ENCODE measurements around the gene TNFRSF14. TPM values are rescaled to one million over a fixed set of nuclear protein-coding genes. Genes with fewer than 3 reads are reported as not detected.

Gene TNFRSF14
- total RNA-seq, 1 donor: 17.7 TPM

GRCh38 chr1:2609319-2610035 lies 53.3 kb downstream of the TNFRSF14 start:
- no peak overlapping the region for H3K4me3 ChIP-seq (ENCODE audit: low read depth, low read length)
- no peak for DNase-seq (ENCODE audit: low read depth)
- TF ChIP-seq, protein P1, sequence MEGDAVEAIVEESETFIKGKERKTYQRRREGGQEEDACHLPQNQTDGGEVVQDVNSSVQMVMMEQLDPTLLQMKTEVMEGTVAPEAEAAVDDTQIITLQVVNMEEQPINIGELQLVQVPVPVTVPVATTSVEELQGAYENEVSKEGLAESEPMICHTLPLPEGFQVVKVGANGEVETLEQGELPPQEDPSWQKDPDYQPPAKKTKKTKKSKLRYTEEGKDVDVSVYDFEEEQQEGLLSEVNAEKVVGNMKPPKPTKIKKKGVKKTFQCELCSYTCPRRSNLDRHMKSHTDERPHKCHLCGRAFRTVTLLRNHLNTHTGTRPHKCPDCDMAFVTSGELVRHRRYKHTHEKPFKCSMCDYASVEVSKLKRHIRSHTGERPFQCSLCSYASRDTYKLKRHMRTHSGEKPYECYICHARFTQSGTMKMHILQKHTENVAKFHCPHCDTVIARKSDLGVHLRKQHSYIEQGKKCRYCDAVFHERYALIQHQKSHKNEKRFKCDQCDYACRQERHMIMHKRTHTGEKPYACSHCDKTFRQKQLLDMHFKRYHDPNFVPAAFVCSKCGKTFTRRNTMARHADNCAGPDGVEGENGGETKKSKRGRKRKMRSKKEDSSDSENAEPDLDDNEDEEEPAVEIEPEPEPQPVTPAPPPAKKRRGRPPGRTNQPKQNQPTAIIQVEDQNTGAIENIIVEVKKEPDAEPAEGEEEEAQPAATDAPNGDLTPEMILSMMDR (IDR thresholded peaks at IDR 0.05; ENCODE audit: insufficient read depth, low read depth, low read length): no peak

- no peak overlapping the region for H3K4me3 ChIP-seq (ENCODE audit: low read depth, low read length)
- TF ChIP-seq, protein P1 (IDR thresholded peaks at IDR 0.05; ENCODE audit: insufficient read depth, low read depth, low read length): no peak
- no peak for DNase-seq (ENCODE audit: low read depth)
These were observed 54.1 kb downstream of the TNFRSF14 start for GRCh38 chr1:2610036-2610959.

DNA sequence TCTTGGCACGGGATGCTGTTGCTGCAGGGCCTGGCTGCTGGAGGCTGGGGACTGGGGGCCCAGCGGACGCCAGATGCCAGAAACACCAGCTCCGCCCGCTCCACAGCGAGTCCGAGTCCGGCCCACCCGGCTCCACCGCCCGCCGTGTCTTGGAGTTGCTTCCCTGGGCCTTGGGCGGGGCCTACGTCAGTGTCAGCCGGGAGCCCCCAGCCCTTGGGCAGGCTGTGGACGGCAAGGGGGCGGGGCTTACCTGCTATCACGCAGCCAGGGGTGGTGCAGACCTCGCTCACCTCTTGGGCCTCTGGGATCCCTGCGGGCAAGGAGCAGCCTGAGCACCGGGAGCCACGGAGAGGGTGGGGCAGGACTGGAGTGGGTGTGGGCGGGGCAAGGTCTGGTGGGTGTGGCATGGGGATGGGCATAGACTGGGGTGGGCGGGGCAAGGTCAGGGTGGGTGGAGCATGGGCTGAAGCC lies 54.9 kb downstream of the TNFRSF14 start:
- TF ChIP-seq, protein P1 (IDR thresholded peaks at IDR 0.05; ENCODE audit: insufficient read depth, low read depth, low read length): no peak
- no peak overlapping the region for H3K4me3 ChIP-seq (ENCODE audit: low read depth, low read length)
- peak; percentile 6 for DNase-seq (ENCODE audit: low read depth)

DNA sequence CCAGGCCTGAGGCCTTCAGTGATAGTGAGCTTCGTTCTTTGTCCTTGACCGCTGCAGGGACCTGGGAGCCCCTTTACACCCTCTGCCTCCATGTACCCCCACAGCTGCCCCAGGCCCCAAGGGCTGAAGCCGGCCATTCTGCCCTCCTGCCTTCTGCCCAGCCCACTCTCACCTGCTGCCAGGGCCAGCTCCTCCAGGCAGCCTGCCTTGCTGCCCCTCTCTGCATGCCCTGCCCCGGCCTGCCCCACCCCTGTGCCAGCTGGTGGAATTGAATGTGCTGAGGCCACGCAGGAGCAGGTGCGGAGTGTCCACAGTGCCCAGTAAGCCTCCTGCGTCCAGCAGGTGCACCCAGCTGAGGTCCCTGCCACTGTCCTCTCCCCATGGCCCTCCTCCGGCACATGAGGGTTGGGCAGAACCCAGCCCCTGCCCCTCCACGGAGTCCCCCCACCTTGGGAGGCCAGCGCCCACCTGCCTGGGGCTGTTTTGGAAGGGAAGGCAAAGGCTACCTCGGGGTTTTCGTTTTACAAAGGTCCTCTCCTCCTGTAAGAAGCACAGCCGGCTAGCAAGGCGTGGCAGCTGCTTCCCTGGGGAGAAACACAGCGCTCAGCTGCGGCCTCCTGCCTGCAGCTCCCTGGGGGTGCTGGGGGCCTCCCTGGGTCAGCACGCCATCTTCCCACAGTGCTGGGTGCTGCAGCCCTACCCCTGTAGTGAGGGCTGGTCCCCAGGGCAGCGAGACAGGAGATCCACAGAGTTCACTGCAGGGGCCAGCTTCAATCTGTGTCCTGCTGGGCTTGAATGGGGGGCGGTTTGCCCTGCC lies 55.7 kb downstream of the TNFRSF14 start:
- TF ChIP-seq, protein P1 (IDR thresholded peaks at IDR 0.05; ENCODE audit: insufficient read depth, low read depth, low read length): no peak
- H3K4me3 ChIP-seq (ENCODE audit: low read depth, low read length): no peak overlapping the region
- DNase-seq (ENCODE audit: low read depth): no peak

DNA sequence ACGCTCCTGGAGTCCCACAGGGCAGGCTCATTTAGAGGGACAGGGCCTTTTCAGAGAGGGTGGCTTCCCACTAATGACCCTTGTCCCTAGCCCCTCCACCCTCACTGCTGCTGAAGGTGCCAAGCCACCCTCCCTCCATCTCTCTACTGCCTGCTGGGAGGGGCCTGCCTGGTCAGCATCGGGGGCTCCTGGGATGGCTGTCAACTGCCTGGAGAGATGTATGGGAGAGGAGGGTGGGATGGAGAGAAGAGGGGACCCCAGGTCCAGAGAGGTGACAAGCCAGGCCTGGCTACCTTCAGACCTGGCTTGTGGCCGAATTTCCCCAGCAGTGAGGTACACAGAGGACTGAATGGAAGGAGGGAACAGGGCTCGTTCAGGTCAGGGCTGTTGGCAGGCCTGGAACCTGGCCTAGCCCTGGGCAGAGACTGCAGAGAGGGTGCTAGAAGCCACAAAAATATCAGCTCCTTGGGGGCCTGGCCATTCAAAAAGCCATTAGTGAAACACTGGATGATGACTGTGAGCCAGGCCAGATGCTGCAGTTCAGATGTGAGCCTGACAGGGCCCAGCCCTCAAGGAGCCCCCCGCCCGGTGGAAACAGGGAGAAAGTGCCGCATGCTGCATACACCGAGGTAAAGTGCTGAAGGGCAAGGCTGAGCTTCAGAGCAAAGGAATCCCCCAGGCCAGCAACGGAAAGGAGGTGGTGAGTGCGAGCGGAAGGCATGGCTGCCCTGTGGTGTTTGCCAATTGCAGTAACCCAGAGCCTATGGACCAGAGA lies 56.6 kb downstream of the TNFRSF14 start:
- TF ChIP-seq, protein P1 (IDR thresholded peaks at IDR 0.05; ENCODE audit: insufficient read depth, low read depth, low read length): no peak
- DNase-seq (ENCODE audit: low read depth): no peak
- H3K4me3 ChIP-seq (ENCODE audit: low read depth, low read length): no peak overlapping the region

Other genes starting within 250 kb of the TNFRSF14 start
- 6.1 and 9.5 TPM in 2 replicates for gene MORN1, start 164.8 kb upstream of the TNFRSF14 start, total RNA-seq
- gene RER1, start 164.5 kb upstream of the TNFRSF14 start, total RNA-seq: 77.6 and 94.1 TPM in 2 replicates
- gene PEX10, start 143.8 kb upstream of the TNFRSF14 start, total RNA-seq: 28.9 and 34.1 TPM in 2 replicates
- under 0.01 TPM in 2 replicates for gene PLCH2, start 80.1 kb upstream of the TNFRSF14 start, total RNA-seq
- gene PANK4, start 29.8 kb upstream of the TNFRSF14 start, total RNA-seq: 23.8 and 27.6 TPM in 2 replicates
- under 0.01 TPM in 1 of 2 replicates, not detected in the other for gene HES5, start 26.1 kb upstream of the TNFRSF14 start, total RNA-seq
- 13.2 and 15.1 TPM in 2 replicates for gene PRXL2B, start 30.4 kb downstream of the TNFRSF14 start, total RNA-seq
- under 0.01 and 0.64 TPM in 2 replicates for gene MMEL1, start 76.6 kb downstream of the TNFRSF14 start, total RNA-seq
- gene TTC34, start 245.3 kb downstream of the TNFRSF14 start, total RNA-seq: 0.32 and 0.43 TPM in 2 replicates

Measured in fibroblast of villous mesenchyme (primary cell).